ENCODE results near the gene ZNF559.

- TF ChIP-seq CTCF (conservative IDR thresholded peaks at IDR 0.05; ENCODE audit: low read depth in 2 of 2) (no peak), EZH2phosphoT487 (IDR thresholded peaks at IDR 0.05; ENCODE audit: unreplicated experiment) (no peak), EZH2 (IDR thresholded peaks at IDR 0.05; ENCODE audit: low read depth, unreplicated experiment) (no peak), CREB1 (CRISPR knock-in tag; IDR thresholded peaks at IDR 0.05; ENCODE audit: low read depth) (no peak), JUNB (IDR thresholded peaks at IDR 0.05; ENCODE audit: unreplicated experiment) (no peak), POLR2AphosphoS5 (IDR thresholded peaks at IDR 0.05; ENCODE audit: low read depth) (no peak), ETS1 (IDR thresholded peaks at IDR 0.05) (no peak), REST (IDR thresholded peaks at IDR 0.05; ENCODE audit: unreplicated experiment) (no peak), NANOG (IDR thresholded peaks at IDR 0.05; ENCODE audit: borderline replicate concordance) (no peak), ZNF114 (CRISPR knock-in tag; IDR thresholded peaks at IDR 0.05) (no peak), ZNF462 (CRISPR knock-in tag; IDR thresholded peaks at IDR 0.05) (no peak), STAT1 (IDR thresholded peaks at IDR 0.05; ENCODE audit: unreplicated experiment) (no peak), ZNF331 (CRISPR knock-in tag; IDR thresholded peaks at IDR 0.05; ENCODE audit: low read depth) (no peak)
These were observed 14.0 kb upstream of the ZNF559 start for GRCh38 chr19:9309974-9310446.
